Stimulated activated CD4-positive, alpha-beta T cell treated with anti-CD3 and anti-CD28 coated beads, TNF-alpha, amount 100 ng/mL, for 24 hours (primary cell): ENCODE results near the gene BCAP29.

Experiments
- DNase-seq, 3 experiments: peaks; one replicate each; pipeline ENCODE4 v3.0.0-alpha.2; 2020; ENCODE audit warnings: low read depth in 3 of 3

The BCAP29 gene

GRCh38 chr7:107666790-107667189, 86.7 kb downstream of the BCAP29 start:
- no peak for DNase-seq

GRCh38 chr7:107667341-107667740, 87.3 kb downstream of the BCAP29 start:
- no peak for DNase-seq

GRCh38 chr7:107668296-107668695, 88.2 kb downstream of the BCAP29 start:
- DNase-seq: no peak
